Memory B cell (primary cell): ENCODE measurements around the gene ARMH4.

Source experiments
- ATAC-seq: fragments of 150-1000 bp; cut with Tn5 transposase; 2 replicates; pipeline ENCODE4 v1.10.0; 2021; ENCODE audit warnings: low read depth, mild to moderate bottlenecking, moderate library complexity
- DNase-seq, 2 donors: peaks; one replicate each; pipeline ENCODE4 v3.0.0; 2022; ENCODE audit warnings: low spot score in 2 of 2
- H3K27ac Mint-ChIP-seq: one replicate; pipeline ENCODE4 v1.8.0; 2022; ENCODE audit warnings: mild to moderate bottlenecking, moderate library complexity, mixed read lengths
- H3K27me3 Mint-ChIP-seq: one replicate; pipeline ENCODE4 v1.8.0; 2022; ENCODE audit warnings: mixed read lengths
- H3K36me3 Mint-ChIP-seq: one replicate; pipeline ENCODE4 v1.8.0; 2022; ENCODE audit warnings: mild to moderate bottlenecking, mixed read lengths
- H3K4me1 Mint-ChIP-seq: one replicate; pipeline ENCODE4 v1.8.0; 2022; ENCODE audit warnings: mixed read lengths
- H3K4me3 Mint-ChIP-seq: one replicate; pipeline ENCODE4 v1.8.0; 2022; ENCODE audit warnings: mild to moderate bottlenecking, moderate library complexity, mixed read lengths
- H3K9me3 Mint-ChIP-seq: one replicate; pipeline ENCODE4 v1.8.0; 2022; ENCODE audit warnings: mixed read lengths

Gene ARMH4

GRCh38 chr14:58099682-58100081 lies 52.3 kb downstream of the ARMH4 start:
- Mint-ChIP-seq H3K27me3 (peaks cover 1% of the 10 kb centered on the region), H3K9me3 (no peaks in the 10 kb centered on the region), H3K4me1 (no peaks in the 10 kb centered on the region), H3K4me3 (no peak overlapping the region), H3K27ac (no peak overlapping the region), H3K36me3 (no peaks in the 10 kb centered on the region)
- ATAC-seq: no peak
- DNase-seq: no peak

- no peak for ATAC-seq
- no peaks in the 10 kb centered on the region for H3K4me1 Mint-ChIP-seq
- H3K27ac Mint-ChIP-seq: no peak overlapping the region
- DNase-seq: no peak
- H3K27me3 Mint-ChIP-seq: peaks cover 1% of the 10 kb centered on the region
- no peak overlapping the region for H3K4me3 Mint-ChIP-seq
- no peaks in the 10 kb centered on the region for H3K9me3 Mint-ChIP-seq
- H3K36me3 Mint-ChIP-seq: no peaks in the 10 kb centered on the region
These were observed 53.5 kb downstream of the ARMH4 start for GRCh38 chr14:58098507-58098906.

DNA sequence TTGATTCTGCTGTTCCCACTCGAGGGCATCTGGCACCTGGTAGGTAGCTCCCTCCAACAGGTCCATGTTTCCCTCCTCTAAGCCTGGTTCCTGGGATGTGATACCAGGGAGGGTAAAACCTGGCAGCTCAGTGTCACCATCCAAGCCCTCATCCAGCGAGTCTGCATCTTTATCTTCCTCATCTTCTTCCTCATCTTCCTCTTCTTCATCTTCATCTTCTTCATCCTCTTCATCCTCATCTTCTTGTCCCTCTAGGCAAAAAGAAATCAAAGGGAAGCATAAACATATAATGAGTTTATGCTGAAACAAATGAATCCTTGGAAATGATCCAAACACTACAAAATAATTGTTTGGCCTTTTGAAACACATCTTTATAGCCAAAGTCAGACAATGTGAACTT lies 55.3 kb downstream of the ARMH4 start:
- H3K27me3 Mint-ChIP-seq: peaks cover 3% of the 10 kb centered on the region
- no peaks in the 10 kb centered on the region for H3K36me3 Mint-ChIP-seq
- H3K27ac Mint-ChIP-seq: no peak overlapping the region
- ATAC-seq (no peak), DNase-seq (no peak)
- H3K4me3 Mint-ChIP-seq: no peak overlapping the region
- H3K4me1 Mint-ChIP-seq: no peaks in the 10 kb centered on the region
- no peaks in the 10 kb centered on the region for H3K9me3 Mint-ChIP-seq

DNA sequence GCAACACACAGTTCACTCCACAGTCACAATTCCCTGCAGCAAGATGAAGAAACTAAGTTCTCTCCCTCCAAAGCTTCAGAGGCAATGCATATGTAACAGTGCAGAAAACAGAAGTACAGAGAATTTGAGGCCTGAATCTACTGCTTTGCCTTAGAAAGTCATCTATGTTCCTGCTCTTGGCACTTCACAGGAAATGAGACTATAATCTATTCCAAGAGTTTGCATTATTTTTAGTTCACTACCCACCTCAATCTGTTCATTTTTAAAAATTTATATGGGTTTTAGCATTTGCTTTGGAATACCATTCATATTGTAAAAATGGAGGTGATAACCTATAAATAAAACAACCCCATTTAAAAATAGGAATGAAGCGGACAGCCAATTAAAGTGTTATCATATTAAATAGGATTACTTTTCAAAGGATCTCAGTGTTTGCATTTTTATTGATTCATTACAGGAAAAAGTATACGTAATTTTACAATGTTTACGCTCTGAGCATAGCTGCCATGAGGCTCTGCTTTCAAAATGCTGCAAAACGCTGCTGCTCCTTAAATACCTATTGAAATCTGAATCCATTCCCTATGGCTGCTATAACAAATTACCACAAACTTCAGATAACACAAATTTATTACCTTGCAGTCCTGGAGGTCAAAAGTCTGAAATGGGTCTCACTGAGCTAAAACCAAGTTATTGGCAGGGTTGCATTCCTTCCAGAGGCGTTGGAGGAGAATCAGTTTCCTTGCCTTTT lies 60.0 kb downstream of the ARMH4 start:
- Mint-ChIP-seq H3K36me3 (no peaks in the 10 kb centered on the region), H3K27me3 (peaks cover 2% of the 10 kb centered on the region)
- no peak for ATAC-seq

DNA sequence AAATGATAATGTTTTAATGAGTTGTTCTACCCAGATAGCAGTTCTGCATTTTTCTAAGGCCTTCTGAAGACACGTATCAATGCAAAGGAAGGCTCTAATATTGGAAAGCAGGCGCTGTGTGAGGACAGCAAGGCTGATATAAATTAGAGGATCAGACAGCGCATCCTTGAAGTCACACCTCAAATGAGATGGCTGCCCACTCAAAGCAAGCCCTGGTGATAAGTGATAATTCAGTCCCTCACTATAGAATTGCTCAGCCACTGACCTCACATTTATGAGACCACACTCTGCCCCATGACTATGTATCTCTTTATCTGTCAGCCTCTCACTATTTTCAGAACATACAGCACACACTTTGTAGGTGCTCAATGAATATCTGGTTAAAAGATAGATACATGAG lies 62.4 kb downstream of the ARMH4 start:
- Mint-ChIP-seq H3K27me3 (peaks cover 2% of the 10 kb centered on the region), H3K27ac (no peak overlapping the region), H3K36me3 (no peaks in the 10 kb centered on the region), H3K9me3 (no peaks in the 10 kb centered on the region), H3K4me1 (no peaks in the 10 kb centered on the region), H3K4me3 (no peak overlapping the region)
- no peak for ATAC-seq
- DNase-seq: no peak

More for the DNA sequence above, 60.0 kb downstream of the ARMH4 start:
- Mint-ChIP-seq H3K4me3 (no peak overlapping the region), H3K9me3 (no peaks in the 10 kb centered on the region), H3K27ac (no peak overlapping the region), H3K4me1 (no peaks in the 10 kb centered on the region)
- DNase-seq: no peak

DNA sequence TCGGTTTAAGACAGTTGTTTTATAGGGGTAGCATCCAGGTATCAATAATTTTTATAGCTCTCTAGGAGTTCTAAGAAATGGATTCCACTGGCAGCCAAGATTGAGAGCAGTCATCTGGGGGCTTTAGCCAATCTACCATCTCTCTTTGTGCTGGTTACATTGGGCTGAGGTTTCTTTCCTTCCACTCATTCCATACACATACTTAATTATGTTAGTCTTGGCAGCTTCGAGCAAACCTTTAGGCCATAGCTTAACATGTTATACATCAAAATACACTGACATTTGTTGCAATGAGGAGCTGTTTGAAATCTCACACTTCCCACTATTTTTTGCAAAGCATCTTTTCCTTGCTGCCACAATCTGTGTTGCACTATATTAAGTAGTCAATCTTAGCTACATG lies 63.1 kb downstream of the ARMH4 start:
- no peak for DNase-seq
- H3K36me3 Mint-ChIP-seq: no peaks in the 10 kb centered on the region
- no peak overlapping the region for H3K4me3 Mint-ChIP-seq
- no peaks in the 10 kb centered on the region for H3K4me1 Mint-ChIP-seq
- H3K27ac Mint-ChIP-seq: no peak overlapping the region
- no peak for ATAC-seq
- H3K27me3 Mint-ChIP-seq: peaks cover 2% of the 10 kb centered on the region
- no peaks in the 10 kb centered on the region for H3K9me3 Mint-ChIP-seq

DNA sequence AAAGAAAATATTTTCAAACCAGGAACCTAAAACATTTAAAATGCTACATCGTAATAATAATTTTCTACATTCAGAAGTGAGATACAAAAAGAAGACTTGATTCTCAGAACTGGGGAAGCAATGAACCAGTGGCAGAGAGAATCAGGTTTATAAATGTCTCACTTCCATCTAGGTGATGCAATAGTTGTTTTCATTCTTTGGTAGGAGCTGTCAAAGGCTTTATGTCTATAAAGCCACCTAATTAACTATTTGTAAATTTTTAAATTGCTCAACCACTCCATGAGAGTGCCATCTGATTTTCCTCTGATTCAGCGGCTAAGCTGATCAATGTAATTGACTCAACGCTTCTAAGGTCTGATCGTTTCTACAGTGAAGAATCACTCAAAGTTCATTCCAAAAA lies 66.1 kb downstream of the ARMH4 start:
- DNase-seq: no peak
- peaks cover 2% of the 10 kb centered on the region for H3K27me3 Mint-ChIP-seq
- H3K4me3 Mint-ChIP-seq: no peak overlapping the region

DNA sequence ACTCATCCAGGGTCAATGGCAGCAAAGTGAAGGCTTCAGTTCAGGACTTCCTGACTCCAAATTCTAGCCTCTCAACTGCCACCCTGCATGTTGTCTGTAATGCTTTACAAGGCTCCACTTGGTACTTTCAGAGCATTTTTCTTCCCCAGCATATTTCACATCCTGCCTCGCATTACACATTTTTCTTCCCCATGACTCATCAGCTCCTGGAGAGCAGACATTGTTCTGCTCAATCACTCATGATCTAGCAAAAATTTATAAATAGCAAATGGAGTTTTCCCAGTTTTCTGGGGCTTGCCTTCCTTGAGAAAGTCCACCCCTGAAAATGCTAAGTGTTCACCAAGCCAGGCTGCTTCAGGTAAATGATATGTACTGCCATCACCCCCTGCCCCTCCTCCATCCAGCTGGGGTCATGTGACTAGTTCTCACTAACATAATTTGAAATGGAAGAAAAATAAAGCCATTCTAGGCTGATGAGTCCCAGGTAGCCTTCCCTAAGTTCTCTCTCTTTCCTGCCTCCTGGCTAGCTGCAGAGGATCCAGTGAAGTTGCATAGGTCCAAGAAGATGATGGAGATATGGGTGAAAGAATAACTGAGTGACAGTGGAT lies 69.4 kb downstream of the ARMH4 start:
- Mint-ChIP-seq H3K9me3 (no peaks in the 10 kb centered on the region), H3K4me3 (no peak overlapping the region), H3K36me3 (no peaks in the 10 kb centered on the region), H3K27me3 (peaks cover 3% of the 10 kb centered on the region), H3K4me1 (no peaks in the 10 kb centered on the region), H3K27ac (no peak overlapping the region)
- DNase-seq (no peak), ATAC-seq (no peak)

More for the DNA sequence above, 66.1 kb downstream of the ARMH4 start:
- Mint-ChIP-seq H3K4me1 (no peaks in the 10 kb centered on the region), H3K9me3 (no peaks in the 10 kb centered on the region), H3K36me3 (no peaks in the 10 kb centered on the region), H3K27ac (no peak overlapping the region)
- ATAC-seq: no peak

GRCh38 chr14:58082011-58082410 lies 70.0 kb downstream of the ARMH4 start:
- DNase-seq (no peak), ATAC-seq (no peak)
- H3K36me3 Mint-ChIP-seq: no peaks in the 10 kb centered on the region
- no peak overlapping the region for H3K4me3 Mint-ChIP-seq
- H3K9me3 Mint-ChIP-seq: no peaks in the 10 kb centered on the region
- H3K27ac Mint-ChIP-seq: no peak overlapping the region
- peaks cover 3% of the 10 kb centered on the region for H3K27me3 Mint-ChIP-seq
- H3K4me1 Mint-ChIP-seq: no peaks in the 10 kb centered on the region

GRCh38 chr14:58078471-58078870 lies 73.5 kb downstream of the ARMH4 start:
- ATAC-seq (no peak), DNase-seq (no peak)
- Mint-ChIP-seq H3K27ac (no peak overlapping the region), H3K4me1 (no peaks in the 10 kb centered on the region), H3K36me3 (no peaks in the 10 kb centered on the region), H3K27me3 (peaks cover 5% of the 10 kb centered on the region), H3K4me3 (no peak overlapping the region), H3K9me3 (peaks cover 1% of the 10 kb centered on the region)

DNA sequence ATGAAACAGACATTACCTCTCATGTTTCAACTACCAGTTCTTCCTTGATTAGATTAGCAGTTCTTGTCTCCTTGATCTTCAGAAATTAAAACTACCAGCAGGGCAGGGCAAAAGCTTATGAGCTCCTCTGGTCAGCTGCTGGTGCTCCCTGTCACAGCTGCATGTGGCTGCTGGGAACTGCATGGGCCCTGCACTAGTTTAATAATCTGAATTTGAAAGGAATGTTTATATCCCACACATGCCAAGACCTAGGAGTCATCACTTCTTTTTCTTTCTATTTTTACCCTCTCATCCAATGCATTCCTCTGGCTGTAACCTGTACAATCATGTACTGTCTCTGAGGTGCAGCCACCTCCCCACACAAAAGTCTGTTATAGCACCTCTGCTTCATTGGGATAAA lies 73.9 kb downstream of the ARMH4 start:
- Mint-ChIP-seq H3K4me3 (no peak overlapping the region), H3K27me3 (peaks cover 5% of the 10 kb centered on the region), H3K4me1 (no peaks in the 10 kb centered on the region), H3K9me3 (peaks cover 1% of the 10 kb centered on the region), H3K27ac (no peak overlapping the region), H3K36me3 (no peaks in the 10 kb centered on the region)
- DNase-seq (no peak), ATAC-seq (no peak)

- peaks cover 1% of the 10 kb centered on the region for H3K9me3 Mint-ChIP-seq
- H3K27me3 Mint-ChIP-seq: peaks cover 5% of the 10 kb centered on the region
- ATAC-seq (no peak), DNase-seq (no peak)
- no peaks in the 10 kb centered on the region for H3K4me1 Mint-ChIP-seq
- H3K27ac Mint-ChIP-seq: no peak overlapping the region
- no peaks in the 10 kb centered on the region for H3K36me3 Mint-ChIP-seq
- no peak overlapping the region for H3K4me3 Mint-ChIP-seq
These were observed 74.4 kb downstream of the ARMH4 start for GRCh38 chr14:58077621-58078020.

DNA sequence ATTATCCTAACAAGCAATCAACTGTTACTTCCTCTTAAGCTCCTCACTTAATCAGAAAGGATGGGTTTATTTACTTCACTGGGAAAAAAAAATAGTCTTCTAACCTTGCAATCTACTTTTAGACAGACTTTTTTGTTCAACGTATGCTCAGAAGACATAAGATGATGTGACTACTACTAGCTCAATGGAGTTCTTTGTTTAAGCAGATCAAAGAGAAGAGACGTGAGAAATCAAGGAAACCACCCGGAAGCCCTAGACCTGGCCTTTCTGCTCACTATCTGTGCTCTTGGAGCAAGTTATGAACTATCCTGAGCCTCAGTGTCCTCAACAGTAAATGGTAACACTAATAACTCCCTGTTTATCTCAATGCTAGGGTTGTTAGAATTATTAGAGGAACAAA lies 78.5 kb downstream of the ARMH4 start:
- Mint-ChIP-seq H3K36me3 (no peaks in the 10 kb centered on the region), H3K9me3 (peaks cover 1% of the 10 kb centered on the region), H3K27me3 (peaks cover 3% of the 10 kb centered on the region), H3K4me1 (no peaks in the 10 kb centered on the region), H3K4me3 (no peak overlapping the region), H3K27ac (no peak overlapping the region)
- DNase-seq: no peak
- no peak for ATAC-seq

- Mint-ChIP-seq H3K27ac (no peak overlapping the region), H3K4me1 (no peaks in the 10 kb centered on the region), H3K27me3 (peaks cover 1% of the 10 kb centered on the region), H3K9me3 (peaks cover 1% of the 10 kb centered on the region), H3K36me3 (no peaks in the 10 kb centered on the region), H3K4me3 (no peak overlapping the region)
- DNase-seq (peak; percentile 14 to 26), ATAC-seq (peak; percentile 67)
These were observed 79.5 kb downstream of the ARMH4 start for GRCh38 chr14:58072288-58073071.
